HG03457 (cell line): ENCODE results near the gene UTP25.

ENCODE experiments used
- ATAC-seq: cut with Tn5 transposase; IDR thresholded peaks from one replicate; pipeline ENCODE4 v1.9.1; 2021; ENCODE audit warnings: moderate number of reproducible peaks; ENCODE audit not compliant: unreplicated experiment

UTP25 gene

GRCh38 chr1:209837671-209838070 is 9.9 kb downstream of the UTP25 start:
- no peak for ATAC-seq

GRCh38 chr1:209838537-209838936 is 10.8 kb downstream of the UTP25 start:
- no peak for ATAC-seq

GRCh38 chr1:209839875-209840546 is 12.2 kb downstream of the UTP25 start:
- ATAC-seq: no peak

- ATAC-seq: no peak
Measured at GRCh38 chr1:209840611-209841010, 12.8 kb downstream of the UTP25 start.

GRCh38 chr1:209844695-209845407 is 17.1 kb downstream of the UTP25 start:
- no peak for ATAC-seq

GRCh38 chr1:209845408-209845725 is 17.6 kb downstream of the UTP25 start:
- ATAC-seq: no peak

- no peak for ATAC-seq
Measured at GRCh38 chr1:209849388-209849787, 21.6 kb downstream of the UTP25 start.

- ATAC-seq: peak; percentile 56
Measured at GRCh38 chr1:209850342-209850979, 22.7 kb downstream of the UTP25 start.

GRCh38 chr1:209853676-209854075 is 25.9 kb downstream of the UTP25 start:
- ATAC-seq: no peak

GRCh38 chr1:209854196-209854595 is 26.4 kb downstream of the UTP25 start:
- no peak for ATAC-seq

- ATAC-seq: no peak
Measured at GRCh38 chr1:209855006-209855405, 27.2 kb downstream of the UTP25 start.

GRCh38 chr1:209855623-209856022 is 27.9 kb downstream of the UTP25 start:
- no peak for ATAC-seq

GRCh38 chr1:209858561-209859103 is 30.9 kb downstream of the UTP25 start:
- ATAC-seq: no peak

- ATAC-seq: peak; percentile 93
Measured at GRCh38 chr1:209860293-209860881, 32.6 kb downstream of the UTP25 start.

- ATAC-seq: no peak
Measured at GRCh38 chr1:209861242-209861641, 33.5 kb downstream of the UTP25 start.

GRCh38 chr1:209862391-209863356 is 34.9 kb downstream of the UTP25 start:
- ATAC-seq: no peak

- ATAC-seq: no peak
Measured at GRCh38 chr1:209863766-209864485, 36.2 kb downstream of the UTP25 start.

GRCh38 chr1:209866201-209866600 is 38.4 kb downstream of the UTP25 start:
- no peak for ATAC-seq

- no peak for ATAC-seq
Measured at GRCh38 chr1:209869291-209870149, 41.7 kb downstream of the UTP25 start.
